Endothelial cell (in vitro differentiated cells): ENCODE data around the gene USP15. TPM values are rescaled to one million over a fixed set of nuclear protein-coding genes. Genes with fewer than 3 reads are reported as not detected.

Source experiments
- DNase-seq: peaks from one replicate; pipeline ENCODE4 v3.0.0; 2021; ENCODE audit warnings: low spot score
- H3K27ac Mint-ChIP-seq: one replicate; pipeline ENCODE4 v1.8.0; 2021; ENCODE audit warnings: mixed read lengths, inconsistent platforms; ENCODE audit not compliant: unreplicated experiment
- H3K27me3 Mint-ChIP-seq: one replicate; pipeline ENCODE4 v1.8.0; 2021; ENCODE audit warnings: mild to moderate bottlenecking, moderate library complexity, mixed read lengths, inconsistent platforms; ENCODE audit not compliant: unreplicated experiment
- H3K36me3 Mint-ChIP-seq: one replicate; pipeline ENCODE4 v1.8.0; 2021; ENCODE audit warnings: mild to moderate bottlenecking, low read depth, mixed read lengths, inconsistent platforms; ENCODE audit not compliant: unreplicated experiment
- H3K4me1 Mint-ChIP-seq: one replicate; pipeline ENCODE4 v1.8.0; 2021; ENCODE audit warnings: mild to moderate bottlenecking, mixed read lengths, inconsistent platforms; ENCODE audit not compliant: unreplicated experiment
- H3K4me3 Mint-ChIP-seq: one replicate; pipeline ENCODE4 v1.8.0; 2021; ENCODE audit warnings: mild to moderate bottlenecking, mixed read lengths, inconsistent platforms; ENCODE audit not compliant: unreplicated experiment
- H3K9me3 Mint-ChIP-seq: one replicate; pipeline ENCODE4 v1.8.0; 2021; ENCODE audit warnings: mixed read lengths, inconsistent platforms; ENCODE audit not compliant: unreplicated experiment
- total RNA-seq: library from RNA; stranded (reverse); fragmentation: NEBNext Ultra II Directional; extraction: Animal tissue kit (Norgen Biotek cat#: 25700); gene quantifications from one replicate; pipeline ENCODE4 v1.2.1, GENCODE V29; 2021; ENCODE audit not compliant: unreplicated experiment
- TF ChIP-seq, protein P1 (sequence below): fragments of 200-600 bp; sonication (generic); IDR thresholded peaks from one replicate; pipeline ENCODE4 v1.5.0; 2021; ENCODE audit warnings: antibody characterized with exemption; ENCODE audit not compliant: unreplicated experiment

The USP15 gene
- total RNA-seq, 1 donor from 2014 or later: 98.2 TPM

DNA sequence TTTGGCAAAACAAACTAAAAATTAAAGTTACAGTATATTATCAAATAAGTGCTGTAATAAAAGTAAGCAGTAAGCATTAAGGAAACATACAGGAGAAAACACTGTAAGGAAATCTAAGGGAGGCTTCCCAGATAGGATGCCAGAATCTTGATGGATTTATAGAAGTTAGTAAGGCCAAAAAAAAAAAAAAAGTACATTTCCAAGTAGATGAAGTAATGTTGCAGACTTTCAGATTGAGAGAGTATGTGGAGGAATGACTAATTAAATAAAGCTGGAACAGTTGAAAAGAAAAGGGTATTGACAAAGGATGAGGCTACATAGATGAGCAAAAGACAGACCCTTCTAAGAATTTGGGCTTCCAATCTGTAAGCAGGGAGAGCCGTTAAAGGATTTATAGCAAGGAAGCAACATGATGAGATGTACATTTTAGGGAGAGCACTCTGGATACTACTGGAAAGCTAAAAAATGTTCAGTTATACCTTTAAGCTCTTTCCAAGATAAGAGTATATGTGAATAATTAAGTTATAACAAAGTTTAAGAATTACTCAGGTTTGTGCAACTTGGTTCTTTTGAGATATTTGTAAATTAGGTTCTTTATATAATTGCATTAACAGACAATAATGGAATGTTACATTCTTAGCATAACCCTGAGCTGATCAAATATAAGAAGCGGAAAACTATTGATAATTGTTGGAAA lies 119.0 kb downstream of the USP15 start:
- Mint-ChIP-seq H3K36me3 (no peaks in the 10 kb centered on the region), H3K4me1 (peaks cover 4% of the 10 kb centered on the region), H3K4me3 (no peak overlapping the region), H3K27me3 (no peaks in the 10 kb centered on the region), H3K9me3 (no peaks in the 10 kb centered on the region), H3K27ac (no peak overlapping the region)
- DNase-seq: no peak
- TF ChIP-seq, protein P1, sequence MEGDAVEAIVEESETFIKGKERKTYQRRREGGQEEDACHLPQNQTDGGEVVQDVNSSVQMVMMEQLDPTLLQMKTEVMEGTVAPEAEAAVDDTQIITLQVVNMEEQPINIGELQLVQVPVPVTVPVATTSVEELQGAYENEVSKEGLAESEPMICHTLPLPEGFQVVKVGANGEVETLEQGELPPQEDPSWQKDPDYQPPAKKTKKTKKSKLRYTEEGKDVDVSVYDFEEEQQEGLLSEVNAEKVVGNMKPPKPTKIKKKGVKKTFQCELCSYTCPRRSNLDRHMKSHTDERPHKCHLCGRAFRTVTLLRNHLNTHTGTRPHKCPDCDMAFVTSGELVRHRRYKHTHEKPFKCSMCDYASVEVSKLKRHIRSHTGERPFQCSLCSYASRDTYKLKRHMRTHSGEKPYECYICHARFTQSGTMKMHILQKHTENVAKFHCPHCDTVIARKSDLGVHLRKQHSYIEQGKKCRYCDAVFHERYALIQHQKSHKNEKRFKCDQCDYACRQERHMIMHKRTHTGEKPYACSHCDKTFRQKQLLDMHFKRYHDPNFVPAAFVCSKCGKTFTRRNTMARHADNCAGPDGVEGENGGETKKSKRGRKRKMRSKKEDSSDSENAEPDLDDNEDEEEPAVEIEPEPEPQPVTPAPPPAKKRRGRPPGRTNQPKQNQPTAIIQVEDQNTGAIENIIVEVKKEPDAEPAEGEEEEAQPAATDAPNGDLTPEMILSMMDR: no peak

DNA sequence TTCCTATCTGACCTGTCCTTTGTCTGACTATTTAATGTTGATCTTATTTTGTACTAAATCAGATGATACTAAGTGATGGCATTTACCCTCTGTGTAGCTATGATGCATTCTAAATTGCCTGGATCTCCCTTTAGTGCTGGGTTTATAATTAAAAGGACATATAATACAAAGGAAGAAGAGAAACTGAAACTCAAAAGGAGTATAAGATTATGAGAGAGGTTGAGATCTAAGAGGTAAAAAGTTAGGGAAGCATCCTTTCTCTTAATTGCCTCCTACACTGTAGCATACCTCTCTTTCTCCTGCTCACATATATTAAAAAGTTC lies 119.5 kb downstream of the USP15 start:
- no peak for DNase-seq
- Mint-ChIP-seq H3K4me1 (peaks cover 4% of the 10 kb centered on the region), H3K4me3 (no peak overlapping the region), H3K27ac (no peak overlapping the region), H3K27me3 (no peaks in the 10 kb centered on the region), H3K36me3 (no peaks in the 10 kb centered on the region), H3K9me3 (no peaks in the 10 kb centered on the region)
- TF ChIP-seq, protein P1: no peak

DNA sequence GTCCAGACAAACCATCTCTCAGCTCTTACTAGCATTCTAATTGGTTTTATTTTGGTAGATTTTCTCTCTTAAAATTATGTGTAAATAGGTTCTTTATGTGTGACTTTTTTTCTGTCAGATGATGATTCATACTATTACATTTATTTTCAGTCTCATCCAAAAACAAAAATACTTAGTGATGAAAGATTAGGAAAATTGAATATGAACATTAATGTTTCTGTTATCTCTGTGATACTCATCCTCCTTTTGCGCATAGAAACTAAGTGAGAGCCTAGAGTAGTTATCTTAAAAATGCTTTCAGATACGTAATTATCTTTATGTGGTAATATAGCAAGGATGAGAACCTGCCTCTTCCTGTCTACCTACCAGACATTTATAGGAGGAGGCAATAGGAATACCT lies 122.3 kb downstream of the USP15 start:
- Mint-ChIP-seq H3K27me3 (no peaks in the 10 kb centered on the region), H3K9me3 (no peaks in the 10 kb centered on the region), H3K36me3 (no peaks in the 10 kb centered on the region), H3K4me3 (no peak overlapping the region), H3K4me1 (no peaks in the 10 kb centered on the region), H3K27ac (no peak overlapping the region)
- DNase-seq: no peak
- TF ChIP-seq, protein P1: no peak

DNA sequence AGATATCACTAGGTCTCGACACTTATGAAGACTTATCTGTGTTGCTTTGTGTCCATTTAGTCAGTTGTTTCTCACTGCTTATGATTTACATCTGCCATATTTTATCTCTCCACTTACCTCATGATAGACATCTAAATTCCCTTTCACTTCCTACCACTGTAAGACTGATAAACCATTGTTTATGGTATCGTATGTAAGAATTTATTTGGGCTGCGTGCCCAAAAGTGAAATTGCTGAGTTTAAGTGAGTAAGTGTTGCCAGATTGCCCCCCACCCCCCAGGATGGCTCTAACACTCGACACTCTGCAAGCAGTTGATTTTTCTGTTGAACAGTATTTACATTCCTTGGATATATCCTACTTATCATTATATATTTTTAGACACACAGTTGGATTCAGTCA lies 136.5 kb downstream of the USP15 start:
- TF ChIP-seq, protein P1: no peak
- DNase-seq: no peak
- Mint-ChIP-seq H3K27ac (no peak overlapping the region), H3K4me1 (peaks cover 7% of the 10 kb centered on the region), H3K9me3 (no peaks in the 10 kb centered on the region), H3K4me3 (no peak overlapping the region), H3K27me3 (no peaks in the 10 kb centered on the region), H3K36me3 (peaks cover 8% of the 10 kb centered on the region)

DNA sequence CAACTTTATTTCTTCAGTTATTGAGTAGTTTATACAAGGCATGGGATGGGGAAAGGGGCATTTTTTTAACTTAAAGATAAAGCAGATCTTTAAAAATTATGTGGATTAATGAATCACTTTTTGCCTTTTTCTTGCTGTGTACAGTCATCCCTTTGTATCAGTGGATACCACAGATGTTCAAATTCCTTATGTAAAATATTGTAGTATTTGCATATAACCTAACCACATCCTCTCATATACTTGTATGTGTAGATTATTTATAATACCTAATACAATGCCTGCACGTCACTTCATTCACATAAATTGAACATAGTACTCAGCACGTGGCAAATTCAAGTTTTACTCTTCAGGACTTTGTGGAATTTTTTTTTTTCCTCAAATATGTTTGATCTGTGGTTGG lies 139.9 kb downstream of the USP15 start:
- peaks cover 17% of the 10 kb centered on the region for H3K36me3 Mint-ChIP-seq
- H3K4me1 Mint-ChIP-seq: peaks cover 7% of the 10 kb centered on the region
- DNase-seq: no peak
- H3K27ac Mint-ChIP-seq: no peak overlapping the region
- H3K27me3 Mint-ChIP-seq: peaks cover 1% of the 10 kb centered on the region
- TF ChIP-seq, protein P1: no peak
- no peak overlapping the region for H3K4me3 Mint-ChIP-seq
- no peaks in the 10 kb centered on the region for H3K9me3 Mint-ChIP-seq
